ENCODE measurements around the gene ZNF554.

GRCh38 chr19:2790557-2791271 lies 29.0 kb upstream of the ZNF554 start:
- TF ChIP-seq SP1 (IDR thresholded peaks at IDR 0.05), result no peak
- TF ChIP-seq TARDBP (IDR thresholded peaks at IDR 0.05), result no peak
- no peak for TF ChIP-seq ARNT (IDR thresholded peaks at IDR 0.05)

Data from HEK293T (cell line).